AG10803 (cell line): ENCODE data around the gene FAM168B.

ENCODE experiments used
- DNase-seq: peaks from one replicate; pipeline ENCODE4 v3.0.0; 2010; ENCODE audit warnings: low read depth
- H3K4me3 ChIP-seq: 2 replicates; pipeline ENCODE4 v1.5.1; 2011; ENCODE audit warnings: mild to moderate bottlenecking, low read length, control low read depth
- CTCF ChIP-seq: conservative IDR thresholded peaks from 2 replicates; pipeline ENCODE4 v1.5.1; 2011; ENCODE audit warnings: mild to moderate bottlenecking, low read length, control low read depth, inconsistent platforms

The FAM168B gene

DNA sequence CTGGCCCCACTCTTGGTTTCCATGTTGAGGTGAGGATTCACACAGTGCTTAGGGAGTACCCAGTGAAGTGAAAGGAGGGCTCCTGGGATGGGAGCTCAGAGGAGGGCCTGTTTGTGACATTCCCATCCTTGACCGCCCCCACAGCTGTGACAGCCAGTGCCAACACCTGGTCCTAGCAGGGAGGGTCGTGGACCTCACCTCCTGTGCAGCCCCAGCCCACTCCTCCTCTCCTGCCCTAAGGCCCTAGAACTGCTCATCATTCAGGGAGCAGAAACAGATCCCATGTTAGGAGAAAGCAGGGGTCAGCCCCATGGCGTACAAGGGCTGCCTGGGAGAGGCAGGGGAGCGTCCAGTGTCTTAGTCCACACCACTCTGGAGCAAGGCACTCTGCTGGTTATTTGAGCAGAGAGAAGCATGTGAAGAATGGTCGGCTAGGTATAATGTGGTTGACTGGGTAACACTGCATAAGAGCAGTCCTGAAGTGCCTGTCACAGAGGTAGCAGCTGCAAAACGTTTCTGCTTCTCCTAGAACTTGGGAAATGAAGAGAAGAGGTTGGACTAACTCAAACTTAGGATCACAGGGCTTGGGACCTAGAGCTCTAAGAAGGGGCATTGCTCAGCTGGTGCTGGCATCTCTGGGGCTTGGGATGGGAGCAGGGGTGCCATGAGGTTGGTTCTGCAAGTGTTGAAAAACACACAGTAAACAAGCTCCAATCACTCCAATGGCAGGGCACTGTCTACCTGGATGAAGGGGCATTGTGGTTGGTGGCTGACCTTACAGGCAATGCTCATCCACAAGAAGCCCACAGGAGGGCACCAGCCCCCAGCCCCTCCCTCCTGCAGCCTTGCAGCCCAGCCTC, 55.6 kb downstream of the FAM168B start:
- TF ChIP-seq CTCF: no peak
- DNase-seq: no peak
- H3K4me3 ChIP-seq: no peak overlapping the region

DNA sequence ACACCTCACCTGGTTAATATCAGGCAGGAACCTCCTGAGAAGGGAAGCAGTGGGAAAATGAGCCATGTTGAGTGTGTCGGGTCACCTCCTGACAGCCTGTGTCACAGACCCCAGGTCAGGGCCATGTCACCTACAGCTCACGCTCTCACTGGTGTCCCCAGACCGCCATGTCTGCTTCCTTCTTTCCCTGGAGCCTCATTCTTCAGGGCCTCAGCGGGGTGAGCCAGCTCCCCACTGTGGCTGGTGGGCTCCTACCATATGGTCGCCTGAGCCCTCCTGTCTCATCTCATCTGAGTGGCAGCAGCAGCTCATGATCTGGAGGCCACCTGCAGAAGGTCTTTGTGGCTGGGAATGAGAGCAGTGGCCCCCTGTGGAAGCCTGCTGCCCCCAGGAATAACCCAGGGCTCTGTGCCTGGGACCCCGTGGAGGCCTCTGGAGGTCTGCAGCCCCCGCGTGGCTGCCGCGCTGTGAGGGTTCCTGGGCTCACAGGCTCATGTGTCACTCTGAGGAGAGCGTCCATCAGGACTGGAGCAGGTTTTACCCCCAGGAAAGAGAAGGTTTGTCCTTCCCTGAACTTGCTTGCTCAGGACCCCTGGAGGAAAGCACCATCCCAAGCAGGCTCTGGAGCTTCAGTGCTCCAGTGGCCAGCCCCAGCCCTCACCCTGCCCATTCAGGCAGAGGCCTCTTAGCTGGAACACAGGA, 56.4 kb downstream of the FAM168B start:
- no peak overlapping the region for H3K4me3 ChIP-seq
- TF ChIP-seq CTCF: no peak
- no peak for DNase-seq

DNA sequence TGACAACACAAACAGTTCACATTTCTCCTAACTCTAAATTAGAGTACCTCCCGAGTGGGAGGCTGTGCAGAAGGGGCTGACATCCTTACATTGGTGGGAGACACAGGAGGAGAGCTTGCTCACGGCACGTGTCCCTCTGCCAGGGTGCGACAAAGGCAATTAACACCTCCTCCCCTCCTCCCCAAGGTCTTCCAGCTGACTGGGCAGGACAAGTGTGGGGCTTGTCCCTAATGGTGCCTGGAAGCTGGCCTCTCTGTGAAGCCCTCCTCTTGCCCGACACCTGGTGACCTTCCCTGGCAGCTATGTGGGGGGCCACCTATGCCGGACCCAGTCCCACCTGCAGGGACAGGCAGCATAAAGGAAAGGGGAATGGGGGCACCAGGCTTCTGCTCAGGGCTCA, 57.0 kb downstream of the FAM168B start:
- no peak overlapping the region for H3K4me3 ChIP-seq
- DNase-seq: no peak
- TF ChIP-seq CTCF: no peak

- H3K4me3 ChIP-seq: peak overlapping the region; percentile 49
- no peak for DNase-seq
- TF ChIP-seq CTCF: no peak
These were observed 57.4 kb downstream of the FAM168B start for GRCh38 chr2:131035826-131036231.

DNA sequence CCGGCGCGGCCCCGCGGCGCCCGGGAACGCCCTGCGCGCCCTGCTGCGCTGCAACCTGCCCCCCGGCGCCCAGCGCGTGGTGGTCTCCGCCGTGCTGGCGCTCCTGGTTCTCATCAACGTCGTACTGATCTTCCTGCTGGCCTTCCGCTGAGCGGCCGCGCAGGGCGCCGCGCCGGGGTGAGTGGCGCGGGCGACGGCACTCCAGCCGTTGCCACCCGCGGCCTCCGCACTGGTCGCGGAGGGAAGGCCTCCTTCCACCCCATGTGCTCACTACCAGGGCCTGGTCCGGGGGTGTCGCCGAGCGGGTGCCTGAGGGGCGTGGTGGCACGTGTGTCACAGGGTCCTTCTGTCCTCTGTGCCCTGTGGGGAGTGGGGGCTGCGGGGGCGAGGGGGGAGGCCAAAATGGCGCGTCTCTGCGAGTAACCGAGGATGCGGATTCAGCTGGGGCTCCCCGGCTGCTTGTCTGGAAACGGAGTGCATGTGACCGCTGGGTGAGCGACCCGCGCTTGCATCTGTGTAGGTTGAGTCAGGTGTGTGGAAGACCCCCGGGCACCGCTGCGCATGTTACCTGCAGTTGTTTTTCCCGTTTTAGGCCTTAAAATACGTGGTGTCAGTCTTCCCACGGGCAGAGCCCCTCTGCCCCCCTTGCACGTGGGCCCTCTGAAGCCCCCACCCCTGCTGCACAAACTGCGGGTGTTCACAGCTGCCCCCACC, 58.0 kb downstream of the FAM168B start:
- TF ChIP-seq CTCF: no peak
- peak overlapping the region; percentile 49 for H3K4me3 ChIP-seq
- no peak for DNase-seq

DNA sequence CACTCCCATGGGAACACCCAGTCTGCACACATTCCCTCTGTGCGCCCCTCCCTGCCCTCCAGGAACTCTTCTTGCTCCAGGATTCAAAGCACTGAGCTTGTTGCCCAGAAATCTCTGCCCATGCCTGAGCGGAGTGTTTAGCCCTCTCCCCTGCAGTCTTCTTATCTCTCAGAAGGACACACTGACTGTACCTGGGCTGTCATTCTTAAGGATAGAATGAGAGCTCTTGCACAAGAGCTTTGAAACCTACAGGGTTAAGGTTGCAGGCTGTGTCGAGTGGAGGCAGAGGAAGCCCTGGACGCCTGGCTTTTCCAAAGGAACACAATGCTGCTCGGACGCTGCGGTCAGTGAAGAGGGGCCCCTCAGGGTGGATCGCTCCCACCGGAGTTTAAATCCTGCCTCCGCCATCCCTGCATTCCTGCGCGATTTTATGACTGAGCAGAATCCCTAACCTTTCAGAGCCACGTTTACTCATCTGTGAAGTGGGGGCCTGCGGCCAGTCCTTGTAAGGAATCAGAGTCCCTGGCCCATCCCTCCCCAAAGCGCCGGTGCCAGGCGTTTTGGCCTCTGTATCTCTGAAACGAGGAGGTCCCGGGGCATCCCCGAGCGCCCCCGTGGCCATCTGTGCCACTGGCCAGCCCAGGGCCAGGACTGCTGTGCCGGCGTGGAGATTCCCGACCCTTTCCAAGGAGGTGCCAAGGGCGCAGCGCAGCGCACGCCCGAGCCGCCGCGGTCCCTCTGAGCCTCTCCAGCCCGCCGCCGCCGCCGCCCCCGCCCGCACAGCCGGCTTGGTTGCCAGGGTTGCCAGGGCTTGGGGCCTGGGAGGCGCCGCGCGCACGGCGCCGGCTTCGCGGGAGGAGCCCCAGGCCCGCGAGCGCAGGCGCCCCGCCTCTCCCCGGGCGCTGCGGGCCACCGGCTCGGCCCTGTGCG, 58.9 kb downstream of the FAM168B start:
- DNase-seq: no peak
- no peak for TF ChIP-seq CTCF
- H3K4me3 ChIP-seq: peak overlapping the region; percentile 46
